ENCODE measurements around the gene FCHSD2. TPM values are rescaled to one million over a fixed set of nuclear protein-coding genes. Genes with fewer than 3 reads are reported as not detected.
"Not testable (repeated sequence)": the region's sequence is repeated elsewhere in the genome, so short reads cannot be mapped to it uniquely, and the experiment has no call there.

FCHSD2 gene
- total RNA-seq, 4 donors from 2014 or later: 20.4 to 42.4 (median 26.4) TPM

DNA sequence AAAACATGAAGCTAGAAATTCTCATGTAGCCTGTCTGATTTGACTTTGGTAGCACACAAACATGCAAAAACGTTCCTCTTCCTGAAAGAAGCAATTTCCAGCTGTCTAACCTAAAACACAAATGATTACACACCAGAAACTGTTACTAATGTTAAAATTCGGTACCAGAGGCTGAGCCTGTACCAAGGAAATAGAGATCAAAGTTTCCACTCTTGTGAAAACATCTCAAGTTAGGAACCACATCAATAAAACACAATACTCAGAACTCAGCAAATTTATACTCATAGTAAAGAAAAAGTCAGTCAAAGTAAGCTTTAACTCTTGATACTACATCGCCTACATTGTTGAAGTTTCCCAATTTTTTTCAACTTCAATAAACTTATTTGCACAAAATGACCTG, 107.8 kb downstream of the FCHSD2 start:
- DNase-seq (ENCODE audit: extremely low spot score): no peak
- Histone ChIP-seq H3K9me3 (no peaks in the 10 kb centered on the region), H3K4me3 (no peak overlapping the region), H3K4me1 (peaks cover 0 to under 1% (median 0%) of the 10 kb centered on the region in 4 donors), H3K27ac (replicated peaks in 1 of 4) (no peak overlapping the region), H3K36me3 (peaks cover 0 to 11% (median 4%) of the 10 kb centered on the region in 4 donors), H3K27me3 (no peaks in the 10 kb centered on the region)
- intact Hi-C loops (cut with DNase I): no loop called here
- WGBS: 72% methylated on average over 3 of the region's 3 CpGs
- TF ChIP-seq POLR2A (IDR thresholded peaks at IDR 0.05; ENCODE audit: low read depth): no peak
- TF ChIP-seq, protein P1, sequence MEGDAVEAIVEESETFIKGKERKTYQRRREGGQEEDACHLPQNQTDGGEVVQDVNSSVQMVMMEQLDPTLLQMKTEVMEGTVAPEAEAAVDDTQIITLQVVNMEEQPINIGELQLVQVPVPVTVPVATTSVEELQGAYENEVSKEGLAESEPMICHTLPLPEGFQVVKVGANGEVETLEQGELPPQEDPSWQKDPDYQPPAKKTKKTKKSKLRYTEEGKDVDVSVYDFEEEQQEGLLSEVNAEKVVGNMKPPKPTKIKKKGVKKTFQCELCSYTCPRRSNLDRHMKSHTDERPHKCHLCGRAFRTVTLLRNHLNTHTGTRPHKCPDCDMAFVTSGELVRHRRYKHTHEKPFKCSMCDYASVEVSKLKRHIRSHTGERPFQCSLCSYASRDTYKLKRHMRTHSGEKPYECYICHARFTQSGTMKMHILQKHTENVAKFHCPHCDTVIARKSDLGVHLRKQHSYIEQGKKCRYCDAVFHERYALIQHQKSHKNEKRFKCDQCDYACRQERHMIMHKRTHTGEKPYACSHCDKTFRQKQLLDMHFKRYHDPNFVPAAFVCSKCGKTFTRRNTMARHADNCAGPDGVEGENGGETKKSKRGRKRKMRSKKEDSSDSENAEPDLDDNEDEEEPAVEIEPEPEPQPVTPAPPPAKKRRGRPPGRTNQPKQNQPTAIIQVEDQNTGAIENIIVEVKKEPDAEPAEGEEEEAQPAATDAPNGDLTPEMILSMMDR (IDR thresholded peaks at IDR 0.05): no peak
- TF ChIP-seq POLR2AphosphoS5 (IDR thresholded peaks at IDR 0.05): no peak
- no peak for TF ChIP-seq EP300 (IDR thresholded peaks at IDR 0.05)

DNA sequence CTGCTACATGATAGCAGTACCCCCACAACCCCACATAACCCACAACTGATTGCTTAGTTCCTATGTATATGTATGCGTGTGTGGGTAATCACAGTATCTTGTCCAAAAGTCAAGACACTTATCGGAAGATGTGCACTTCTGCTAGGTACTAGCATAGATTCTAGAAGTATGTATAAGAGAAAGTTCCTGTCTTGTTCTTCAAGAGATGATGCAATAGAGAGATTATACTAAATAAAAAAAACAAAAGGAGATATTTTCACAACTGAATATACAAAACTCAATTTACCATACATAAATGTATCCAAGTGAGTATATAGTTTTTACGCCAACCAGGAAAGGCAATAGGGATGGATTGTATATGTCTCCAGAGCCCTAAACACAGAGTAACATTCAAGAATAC, 112.0 kb downstream of the FCHSD2 start:
- TF ChIP-seq EP300 (IDR thresholded peaks at IDR 0.05) (no peak), POLR2A (IDR thresholded peaks at IDR 0.05; ENCODE audit: low read depth) (no peak), POLR2AphosphoS5 (IDR thresholded peaks at IDR 0.05) (no peak)
- TF ChIP-seq, protein P1 (IDR thresholded peaks at IDR 0.05): no peak
- H3K4me1 ChIP-seq: peaks cover 0 to 6% (median 0%) of the 10 kb centered on the region in 4 donors
- intact Hi-C loops (cut with DNase I): no loop called here
- no peak for DNase-seq (ENCODE audit: extremely low spot score)
- H3K9me3 ChIP-seq: peaks cover 0 to 11% (median 2%) of the 10 kb centered on the region in 4 donors
- no peak overlapping the region for H3K4me3 ChIP-seq
- no peak overlapping the region for H3K27ac ChIP-seq (replicated peaks in 1 of 4)
- H3K27me3 ChIP-seq: no peaks in the 10 kb centered on the region
- peaks cover 0 to 7% (median 0%) of the 10 kb centered on the region in 4 donors for H3K36me3 ChIP-seq
- WGBS: over 99% methylated on average over 3 of the region's 3 CpGs

DNA sequence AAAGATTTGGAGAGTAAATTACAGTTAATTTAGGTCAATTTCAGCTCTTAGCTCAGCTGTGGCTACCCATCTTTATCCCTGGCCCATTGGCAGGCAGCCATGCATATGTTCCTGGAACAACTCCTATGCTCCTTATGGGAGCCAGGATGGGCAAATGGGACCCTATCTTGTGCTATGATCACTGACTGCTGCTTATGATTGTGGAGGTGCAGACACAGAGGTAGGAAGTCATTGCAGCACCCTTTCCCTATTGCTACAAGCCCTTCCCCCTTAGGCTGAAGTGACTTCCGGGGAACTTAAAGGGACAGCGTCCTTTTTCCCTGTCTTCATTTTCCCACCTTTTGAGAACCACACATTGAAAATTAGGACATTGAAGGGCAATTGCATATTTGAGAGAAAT, 112.7 kb downstream of the FCHSD2 start:
- WGBS: 83% methylated on average over 2 of the region's 2 CpGs
- TF ChIP-seq POLR2A (IDR thresholded peaks at IDR 0.05; ENCODE audit: low read depth) (no peak), EP300 (IDR thresholded peaks at IDR 0.05) (no peak), POLR2AphosphoS5 (IDR thresholded peaks at IDR 0.05) (no peak)
- TF ChIP-seq, protein P1 (IDR thresholded peaks at IDR 0.05): no peak
- intact Hi-C loops (cut with DNase I): no loop called here
- Histone ChIP-seq H3K27ac (replicated peaks in 1 of 4) (no peak overlapping the region), H3K36me3 (peaks cover 0 to 7% (median 0%) of the 10 kb centered on the region in 4 donors), H3K4me3 (no peak overlapping the region), H3K4me1 (peaks cover 0 to 6% (median 0%) of the 10 kb centered on the region in 4 donors), H3K9me3 (peaks cover 0 to 18% (median 7%) of the 10 kb centered on the region in 4 donors), H3K27me3 (no peaks in the 10 kb centered on the region)
- DNase-seq (ENCODE audit: extremely low spot score): no peak

DNA sequence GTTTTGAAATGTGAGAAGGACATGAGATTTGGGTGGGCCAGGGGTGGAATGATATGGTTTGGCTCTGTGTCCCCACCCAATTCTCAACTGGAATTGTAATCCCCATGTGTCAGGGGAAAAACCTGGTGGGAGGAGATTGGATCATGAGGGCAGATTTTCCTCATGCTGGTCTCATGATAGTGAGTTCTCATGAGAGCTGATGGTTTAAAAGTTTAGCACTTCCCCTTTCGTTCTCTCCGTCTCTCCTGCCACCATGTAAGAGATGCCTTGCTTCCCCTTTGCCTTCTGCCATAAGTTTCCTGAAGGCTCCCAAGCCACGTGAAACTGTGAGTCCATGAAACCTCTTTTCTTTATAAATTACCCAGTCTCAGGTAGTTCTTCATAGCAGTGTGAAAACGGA, 113.5 kb downstream of the FCHSD2 start:
- no peak overlapping the region for H3K27ac ChIP-seq (replicated peaks in 1 of 4)
- H3K4me1 ChIP-seq: peaks cover 0 to 6% (median 0%) of the 10 kb centered on the region in 4 donors
- H3K27me3 ChIP-seq: no peaks in the 10 kb centered on the region
- no peak for DNase-seq (ENCODE audit: extremely low spot score)
- no peak overlapping the region for H3K4me3 ChIP-seq
- WGBS: 82% methylated on average over 4 of the region's 4 CpGs
- H3K36me3 ChIP-seq: peaks cover 0 to 7% (median 0%) of the 10 kb centered on the region in 4 donors
- TF ChIP-seq POLR2AphosphoS5 (IDR thresholded peaks at IDR 0.05) (no peak), EP300 (IDR thresholded peaks at IDR 0.05) (no peak), POLR2A (IDR thresholded peaks at IDR 0.05; ENCODE audit: low read depth) (no peak)
- TF ChIP-seq, protein P1 (IDR thresholded peaks at IDR 0.05): no peak
- intact Hi-C loops (cut with DNase I): no loop called here
- H3K9me3 ChIP-seq: peaks cover 0 to 26% (median 14%) of the 10 kb centered on the region in 4 donors

DNA sequence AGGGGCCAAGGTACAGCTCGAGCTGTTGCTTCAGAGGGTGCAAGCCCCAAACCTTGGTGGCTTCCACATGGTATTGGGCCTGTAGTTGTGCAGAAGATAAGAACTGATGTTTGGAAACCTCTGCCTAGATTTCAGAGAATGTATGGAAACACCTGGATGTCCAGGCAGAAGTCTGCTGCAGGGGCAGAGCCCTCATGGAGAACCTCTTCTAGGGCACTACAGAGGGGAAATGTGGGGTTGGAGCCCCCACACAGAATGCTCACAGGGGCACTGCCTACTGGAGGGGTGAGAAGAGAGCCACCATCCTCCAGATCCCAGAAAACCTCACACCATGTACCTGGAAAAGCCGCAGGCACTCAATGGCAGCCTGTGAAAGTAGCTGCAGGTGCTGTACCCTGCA, 114.3 kb downstream of the FCHSD2 start:
- H3K4me3 ChIP-seq; H3K4me1 ChIP-seq; H3K27ac ChIP-seq (replicated peaks in 1 of 4); DNase-seq (ENCODE audit: extremely low spot score); intact Hi-C loops (cut with DNase I); H3K27me3 ChIP-seq; H3K36me3 ChIP-seq: not testable (repeated sequence)
- peaks cover 0 to 29% (median 14%) of the 10 kb centered on the region in 4 donors for H3K9me3 ChIP-seq
- 94% methylated on average over 2 of the region's 2 CpGs for whole genome bisulfite sequencing
